Measurements from ENCODE around the gene MACO1. TPM values are rescaled to one million over a fixed set of nuclear protein-coding genes. Genes with fewer than 3 reads are reported as not detected.

The MACO1 gene
- total RNA-seq, 2 donors from 2014 or later = 14.0 to 14.5 TPM

DNA sequence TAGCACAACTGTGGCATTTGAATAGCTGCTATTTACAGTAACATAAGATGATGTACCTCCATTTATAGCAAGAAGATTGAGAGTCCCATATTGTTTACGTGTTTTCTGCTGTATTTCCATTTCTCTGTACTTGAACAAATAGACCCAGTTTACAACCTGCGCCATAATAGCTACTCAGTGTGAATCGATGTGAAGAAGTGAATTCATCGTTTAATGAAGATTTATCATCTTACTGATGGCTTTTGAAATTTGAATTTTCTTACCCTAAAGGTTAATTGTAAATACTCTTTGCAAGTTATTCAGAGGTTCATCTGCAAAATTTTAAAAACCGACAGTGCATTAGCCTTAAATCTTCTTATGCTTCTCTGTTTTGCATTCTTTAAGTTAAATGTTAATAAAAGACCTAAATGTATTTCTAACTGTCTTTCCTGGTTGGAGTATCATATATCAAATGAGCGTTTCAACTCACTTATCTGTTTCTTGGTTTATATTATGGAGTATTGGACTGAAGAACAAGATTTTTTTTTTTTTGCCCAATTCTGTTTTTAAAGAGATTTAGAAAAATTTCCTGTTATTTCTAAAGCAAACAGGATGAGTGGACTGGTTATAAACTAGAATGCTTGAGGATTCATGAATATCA lies 2.2 kb downstream of the MACO1 start:
- Histone ChIP-seq H3K36me3 (no peaks in the 10 kb centered on the region), H3K4me3 (no peak overlapping the region), H3K9me3 (no peaks in the 10 kb centered on the region), H3K27me3 (no peaks in the 10 kb centered on the region), H3K27ac (peak overlapping the region; percentile 30 to 95), H3K4me1 (peaks cover 0 to 56% of the 10 kb centered on the region in 2 donors)
- TF ChIP-seq, protein P1, sequence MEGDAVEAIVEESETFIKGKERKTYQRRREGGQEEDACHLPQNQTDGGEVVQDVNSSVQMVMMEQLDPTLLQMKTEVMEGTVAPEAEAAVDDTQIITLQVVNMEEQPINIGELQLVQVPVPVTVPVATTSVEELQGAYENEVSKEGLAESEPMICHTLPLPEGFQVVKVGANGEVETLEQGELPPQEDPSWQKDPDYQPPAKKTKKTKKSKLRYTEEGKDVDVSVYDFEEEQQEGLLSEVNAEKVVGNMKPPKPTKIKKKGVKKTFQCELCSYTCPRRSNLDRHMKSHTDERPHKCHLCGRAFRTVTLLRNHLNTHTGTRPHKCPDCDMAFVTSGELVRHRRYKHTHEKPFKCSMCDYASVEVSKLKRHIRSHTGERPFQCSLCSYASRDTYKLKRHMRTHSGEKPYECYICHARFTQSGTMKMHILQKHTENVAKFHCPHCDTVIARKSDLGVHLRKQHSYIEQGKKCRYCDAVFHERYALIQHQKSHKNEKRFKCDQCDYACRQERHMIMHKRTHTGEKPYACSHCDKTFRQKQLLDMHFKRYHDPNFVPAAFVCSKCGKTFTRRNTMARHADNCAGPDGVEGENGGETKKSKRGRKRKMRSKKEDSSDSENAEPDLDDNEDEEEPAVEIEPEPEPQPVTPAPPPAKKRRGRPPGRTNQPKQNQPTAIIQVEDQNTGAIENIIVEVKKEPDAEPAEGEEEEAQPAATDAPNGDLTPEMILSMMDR (IDR thresholded peaks at IDR 0.05) = no peak
- no peak for DNase-seq (ENCODE audit: low spot score)

DNA sequence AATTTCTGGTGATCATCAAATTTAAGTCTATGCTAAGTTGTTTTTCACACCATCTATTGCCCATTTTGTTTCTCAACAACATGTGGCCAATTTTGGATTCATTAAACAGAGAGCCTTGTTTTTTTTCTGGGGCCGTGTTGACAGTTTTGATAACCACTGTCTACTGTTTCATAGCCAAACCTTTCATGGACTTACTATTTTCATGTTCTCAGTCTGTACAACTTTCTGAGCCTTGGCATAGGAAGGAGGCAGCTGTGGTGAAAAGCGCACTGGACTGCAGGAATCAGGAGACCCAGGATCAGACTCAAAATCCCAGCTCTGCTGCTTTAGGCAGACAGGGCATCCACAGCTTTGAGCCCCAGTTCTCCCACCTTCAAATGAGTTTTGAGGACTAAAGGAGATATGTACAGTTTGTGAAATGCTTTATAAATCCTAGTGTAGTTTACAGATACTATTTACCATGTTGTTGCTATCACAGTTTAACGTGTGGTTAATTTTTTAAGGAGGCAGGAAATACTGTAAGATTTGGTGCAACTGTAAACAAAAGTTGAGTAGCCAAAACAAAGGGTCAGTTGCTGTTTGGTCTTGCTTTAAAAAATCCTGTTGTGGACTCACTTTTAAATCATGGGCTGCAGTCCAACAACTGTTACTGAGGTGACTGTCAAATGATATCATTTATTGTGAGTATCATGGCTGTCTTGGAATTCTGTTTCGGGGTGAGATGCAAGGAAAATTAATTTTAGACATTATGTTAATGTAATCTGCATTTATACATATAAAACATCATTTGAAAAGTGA lies 2.9 kb downstream of the MACO1 start:
- peaks cover 0 to 56% of the 10 kb centered on the region in 2 donors for H3K4me1 ChIP-seq
- H3K4me3 ChIP-seq = no peak overlapping the region
- peak overlapping the region; percentile 30 to 95 for H3K27ac ChIP-seq
- TF ChIP-seq, protein P1 (IDR thresholded peaks at IDR 0.05) = no peak
- H3K27me3 ChIP-seq = no peaks in the 10 kb centered on the region
- no peak for DNase-seq (ENCODE audit: low spot score)
- no peaks in the 10 kb centered on the region for H3K36me3 ChIP-seq
- no peaks in the 10 kb centered on the region for H3K9me3 ChIP-seq

DNA sequence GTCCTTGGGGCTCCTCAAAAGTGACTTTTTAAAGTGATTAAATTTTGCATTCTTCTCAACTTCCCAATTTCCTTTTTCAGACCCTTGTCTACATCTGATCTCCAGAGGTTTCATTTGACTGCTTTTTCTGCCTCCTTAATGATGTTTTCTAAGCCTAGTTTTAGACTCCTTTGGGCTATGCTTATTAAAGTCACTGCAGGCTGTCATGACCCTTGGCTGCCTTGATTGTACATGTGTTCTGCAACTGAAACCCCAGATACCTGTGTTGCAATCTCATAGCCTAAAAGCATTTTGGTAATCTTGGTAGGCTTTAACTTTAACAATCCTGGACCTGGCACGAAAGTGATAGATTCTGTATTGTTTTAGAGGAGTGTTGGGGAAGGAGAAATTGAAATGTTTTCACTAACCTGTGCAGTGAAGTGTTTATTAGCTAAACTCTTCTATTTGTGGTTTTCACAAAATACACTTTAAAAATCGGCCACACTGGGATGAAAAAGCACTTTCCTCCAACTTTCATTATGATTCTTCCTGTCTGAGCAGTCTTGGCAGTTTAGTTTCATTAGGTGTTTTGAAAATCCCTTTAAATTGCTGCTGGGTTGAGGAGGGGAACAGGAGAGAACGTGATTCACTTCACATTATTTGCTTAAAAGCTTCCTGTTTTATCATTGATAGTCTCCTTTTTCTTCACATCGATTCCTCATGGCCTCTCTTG lies 4.9 kb downstream of the MACO1 start:
- H3K27ac ChIP-seq = no peak overlapping the region
- H3K27me3 ChIP-seq = no peaks in the 10 kb centered on the region
- no peak overlapping the region for H3K4me3 ChIP-seq
- H3K4me1 ChIP-seq = peaks cover 0 to 51% of the 10 kb centered on the region in 2 donors
- no peak for DNase-seq (ENCODE audit: low spot score)
- H3K9me3 ChIP-seq = no peaks in the 10 kb centered on the region
- H3K36me3 ChIP-seq = no peaks in the 10 kb centered on the region
- TF ChIP-seq, protein P1 (IDR thresholded peaks at IDR 0.05) = no peak

DNA sequence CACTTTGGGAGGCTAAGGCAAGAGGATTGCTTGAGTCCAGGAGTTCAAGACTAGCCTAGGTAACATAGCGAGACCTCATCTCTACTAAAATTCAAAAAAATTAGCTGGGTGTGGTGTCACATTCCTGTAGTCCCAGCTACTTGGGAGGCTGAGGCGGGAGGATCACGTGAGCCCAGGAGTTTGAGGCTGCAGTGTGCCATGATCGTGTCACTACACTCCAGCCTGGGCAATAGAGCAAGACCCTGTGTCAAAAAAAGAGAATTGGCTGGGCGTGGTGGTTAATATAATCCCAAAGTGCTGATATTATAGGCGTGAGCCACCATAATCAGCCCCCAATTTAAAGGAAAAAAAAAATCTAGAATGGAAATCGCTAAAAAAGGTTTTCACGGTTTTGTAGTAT lies 7.0 kb downstream of the MACO1 start:
- no peaks in the 10 kb centered on the region for H3K27me3 ChIP-seq
- H3K4me1 ChIP-seq = peaks cover 0 to 48% of the 10 kb centered on the region in 2 donors
- no peak overlapping the region for H3K4me3 ChIP-seq
- H3K36me3 ChIP-seq = no peaks in the 10 kb centered on the region
- TF ChIP-seq, protein P1 (IDR thresholded peaks at IDR 0.05) = no peak
- H3K9me3 ChIP-seq = no peaks in the 10 kb centered on the region
- no peak overlapping the region for H3K27ac ChIP-seq
- DNase-seq (ENCODE audit: low spot score) = no peak

DNA sequence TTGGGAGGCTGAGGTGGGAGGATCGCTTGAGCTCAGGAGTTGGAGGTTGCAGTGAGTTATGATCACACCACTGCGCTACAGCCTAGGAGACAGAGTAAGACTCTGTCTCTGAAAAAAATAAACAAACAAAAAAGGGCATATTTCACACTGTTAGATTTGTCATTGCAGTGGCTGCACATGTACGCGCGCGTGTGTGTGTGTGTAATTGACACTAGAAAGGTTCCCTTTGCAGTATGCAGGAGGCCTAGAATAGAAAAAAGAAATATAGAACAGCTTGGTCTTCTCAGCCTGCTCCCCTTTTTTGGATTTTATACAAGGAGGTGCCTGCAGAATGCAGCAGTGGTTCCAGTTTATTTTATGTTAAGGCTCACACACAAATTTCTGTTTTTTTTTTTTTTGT lies 8.6 kb downstream of the MACO1 start:
- Histone ChIP-seq H3K4me1 (peaks cover 0 to 32% of the 10 kb centered on the region in 2 donors), H3K36me3 (no peaks in the 10 kb centered on the region), H3K9me3 (no peaks in the 10 kb centered on the region), H3K4me3 (no peak overlapping the region), H3K27ac (no peak overlapping the region), H3K27me3 (no peaks in the 10 kb centered on the region)
- DNase-seq (ENCODE audit: low spot score) = no peak
- TF ChIP-seq, protein P1 (IDR thresholded peaks at IDR 0.05) = no peak

Measured in right atrium auricular region (tissue), 2 donors.